ENCODE results near the gene MYO15A.

The MYO15A gene

GRCh38 chr17:18084256-18084655, 24.3 kb upstream of the MYO15A start:
- Histone ChIP-seq H3K27me3 (ENCODE audit: insufficient read depth, low read length) (no peaks in the 10 kb centered on the region), H2AFZ (ENCODE audit: low read depth, low read length) (no peak overlapping the region), H3K4me1 (ENCODE audit: insufficient read depth, low read length) (peaks cover 8% of the 10 kb centered on the region), H3K36me3 (ENCODE audit: insufficient read depth, low read length) (no peaks in the 10 kb centered on the region), H3K9me3 (ENCODE audit: low read length) (no peaks in the 10 kb centered on the region), H3K4me3 (ENCODE audit: low read length) (no peak overlapping the region)

DNA sequence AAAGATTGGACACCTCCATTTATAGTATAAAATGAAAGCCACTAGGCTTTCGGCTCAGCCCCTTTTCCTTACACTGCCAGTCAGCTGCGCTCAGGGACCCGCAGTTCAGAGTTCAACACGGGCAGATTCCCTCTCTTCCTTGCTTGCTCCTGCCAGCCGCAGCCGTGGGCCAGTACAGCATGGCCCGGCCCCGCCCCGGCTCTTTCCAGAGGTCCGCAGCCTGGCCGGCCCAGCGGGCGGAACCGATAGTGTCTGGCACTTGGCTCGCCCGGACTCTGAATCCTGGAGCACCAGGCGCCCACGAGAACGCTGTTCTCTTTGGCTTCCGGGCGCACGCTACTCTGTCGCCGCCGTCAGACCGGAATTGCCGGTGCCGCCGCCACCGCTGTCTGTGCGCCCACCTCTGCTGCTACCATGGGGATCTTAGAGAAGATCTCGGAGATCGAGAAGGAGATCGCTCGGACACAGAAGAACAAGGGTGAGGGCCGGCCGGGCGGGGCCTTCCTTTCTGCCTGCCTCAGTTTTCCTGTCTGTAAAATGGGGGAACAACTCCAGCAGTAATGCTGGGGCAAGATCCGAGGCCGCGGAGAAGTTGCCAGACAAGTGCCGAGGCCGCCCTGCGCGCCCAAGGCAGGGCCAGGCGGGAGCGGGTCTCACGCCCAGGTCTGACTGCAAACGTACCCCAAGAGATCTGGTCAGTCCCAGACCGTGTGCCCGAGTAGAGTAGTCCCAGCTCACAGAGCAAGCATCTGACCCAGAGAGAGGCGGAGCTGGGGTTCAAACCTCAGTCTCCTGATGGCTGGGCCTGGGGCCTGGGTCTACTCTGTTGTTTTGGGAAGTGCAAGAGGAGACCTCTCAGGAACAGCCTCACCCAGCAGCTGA, 20.7 kb upstream of the MYO15A start, which contains the start of gene DRG2:
Gene DRG2, plus strand, starts transcription at position 339 of the 882 bp plus-strand sequence. Its CDS starts 76 bp downstream, at position 415.
- Histone ChIP-seq H3K36me3 (ENCODE audit: insufficient read depth, low read length) (peaks cover 8% of the 10 kb centered on the region), H3K9me3 (ENCODE audit: low read length) (no peaks in the 10 kb centered on the region), H2AFZ (ENCODE audit: low read depth, low read length) (peak within 1 kb of the TSS; percentile 80), H3K4me1 (ENCODE audit: insufficient read depth, low read length) (peaks cover 8% of the 10 kb centered on the region), H3K27me3 (ENCODE audit: insufficient read depth, low read length) (no peaks in the 10 kb centered on the region), H3K4me3 (ENCODE audit: low read length) (peak within 1 kb of the TSS; percentile 82)

DNA sequence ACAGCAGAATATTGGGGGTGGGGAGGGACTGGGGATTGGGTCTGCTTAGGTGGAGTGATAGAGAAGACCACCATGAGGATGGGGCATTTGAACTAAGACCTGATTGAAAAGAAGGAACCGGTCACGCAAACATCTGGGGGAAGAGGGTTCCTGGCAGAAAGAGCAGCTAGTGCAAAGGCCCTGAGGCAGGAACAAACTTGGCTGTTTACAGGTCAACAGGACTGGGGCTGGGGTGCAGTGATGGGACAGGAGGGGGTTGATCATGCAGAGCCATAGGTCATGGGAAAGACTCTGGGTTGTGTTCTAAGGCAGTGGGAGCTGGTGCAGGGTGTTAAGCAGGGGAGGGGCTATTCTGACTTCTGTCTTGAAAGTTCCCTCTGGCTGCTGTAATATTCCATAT, 18.9 kb upstream of the MYO15A start:
- Histone ChIP-seq H3K4me3 (ENCODE audit: low read length) (no peak overlapping the region), H3K36me3 (ENCODE audit: insufficient read depth, low read length) (peaks cover 17% of the 10 kb centered on the region), H3K27me3 (ENCODE audit: insufficient read depth, low read length) (no peaks in the 10 kb centered on the region), H3K9me3 (ENCODE audit: low read length) (no peaks in the 10 kb centered on the region), H3K4me1 (ENCODE audit: insufficient read depth, low read length) (peaks cover 8% of the 10 kb centered on the region), H2AFZ (ENCODE audit: low read depth, low read length) (no peak overlapping the region)

GRCh38 chr17:18093616-18094408, 14.7 kb upstream of the MYO15A start:
- H3K9me3 ChIP-seq (ENCODE audit: low read length) = no peaks in the 10 kb centered on the region
- no peaks in the 10 kb centered on the region for H3K4me1 ChIP-seq (ENCODE audit: insufficient read depth, low read length)
- H3K36me3 ChIP-seq (ENCODE audit: insufficient read depth, low read length) = peaks cover 44% of the 10 kb centered on the region
- no peak overlapping the region for H2AFZ ChIP-seq (ENCODE audit: low read depth, low read length)
- H3K27me3 ChIP-seq (ENCODE audit: insufficient read depth, low read length) = no peaks in the 10 kb centered on the region
- no peak overlapping the region for H3K4me3 ChIP-seq (ENCODE audit: low read length)

DNA sequence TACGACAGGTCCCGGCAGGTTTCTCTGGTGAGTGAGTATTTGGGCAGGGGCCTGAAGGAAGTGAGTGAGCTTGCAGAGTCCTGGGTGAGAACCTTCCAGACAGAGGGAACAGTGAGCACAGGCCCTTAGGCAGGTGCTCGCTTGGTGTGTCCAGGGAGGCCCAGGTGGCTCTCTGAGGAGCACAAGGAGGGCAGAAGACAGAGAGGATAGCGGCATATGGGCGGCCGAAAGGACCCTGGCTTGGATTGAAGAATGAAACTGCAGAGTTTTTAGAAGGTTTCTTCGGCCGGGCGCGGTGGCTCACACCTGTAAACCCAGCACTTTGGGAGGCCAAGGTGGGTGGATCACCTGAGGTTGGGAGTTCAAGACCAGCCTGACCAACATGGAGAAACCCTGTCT, 14.1 kb upstream of the MYO15A start:
- Histone ChIP-seq H3K4me1 (ENCODE audit: insufficient read depth, low read length) (no peaks in the 10 kb centered on the region), H3K36me3 (ENCODE audit: insufficient read depth, low read length) (peaks cover 49% of the 10 kb centered on the region), H3K4me3 (ENCODE audit: low read length) (no peak overlapping the region)

DNA sequence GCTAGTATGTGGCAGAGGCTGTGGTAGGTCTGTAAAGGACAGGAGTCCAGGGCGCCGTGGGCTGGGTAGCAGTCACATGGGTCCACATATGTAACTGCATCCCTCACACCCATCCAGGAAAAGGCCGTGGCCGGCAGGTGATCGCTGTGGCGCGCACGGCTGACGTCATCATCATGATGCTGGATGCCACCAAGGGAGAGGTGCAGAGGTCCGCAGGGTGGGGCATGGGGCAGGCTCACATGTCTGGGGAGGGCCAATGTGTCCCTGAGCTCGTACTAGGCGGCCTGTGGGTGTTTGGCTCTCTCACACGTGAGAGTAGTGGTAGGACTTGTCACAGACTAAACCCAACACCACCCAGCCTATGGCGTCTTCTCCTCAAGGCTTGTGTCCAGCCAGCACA, 9.0 kb upstream of the MYO15A start:
- H3K9me3 ChIP-seq (ENCODE audit: low read length) = no peaks in the 10 kb centered on the region
- no peaks in the 10 kb centered on the region for H3K4me1 ChIP-seq (ENCODE audit: insufficient read depth, low read length)
- H3K4me3 ChIP-seq (ENCODE audit: low read length) = no peak overlapping the region
- H3K27me3 ChIP-seq (ENCODE audit: insufficient read depth, low read length) = no peaks in the 10 kb centered on the region
- H2AFZ ChIP-seq (ENCODE audit: low read depth, low read length) = no peak overlapping the region
- peaks cover 63% of the 10 kb centered on the region for H3K36me3 ChIP-seq (ENCODE audit: insufficient read depth, low read length)

More for the DNA sequence above, 14.1 kb upstream of the MYO15A start:
- H3K9me3 ChIP-seq (ENCODE audit: low read length) = no peaks in the 10 kb centered on the region
- no peak overlapping the region for H2AFZ ChIP-seq (ENCODE audit: low read depth, low read length)
- H3K27me3 ChIP-seq (ENCODE audit: insufficient read depth, low read length) = no peaks in the 10 kb centered on the region

DNA sequence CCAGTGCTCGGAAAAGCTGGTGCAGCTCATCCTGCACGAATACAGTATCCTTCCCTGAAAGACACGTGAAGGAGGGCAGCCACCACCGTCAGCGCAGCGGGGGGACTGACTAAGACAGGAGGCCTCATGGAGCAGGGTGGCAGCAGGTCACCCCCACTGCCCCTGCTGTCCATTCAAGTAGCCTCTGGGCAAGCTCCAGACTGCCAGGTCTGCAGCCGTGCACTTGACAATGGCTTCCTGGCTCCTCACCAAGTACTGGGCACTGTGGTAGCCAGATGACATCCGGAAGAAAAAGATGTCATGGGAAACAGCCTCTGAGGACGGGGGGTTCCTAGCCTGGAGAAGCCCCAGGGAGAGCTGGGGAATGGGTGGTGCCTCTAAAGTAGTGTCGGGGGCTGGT, 7.9 kb upstream of the MYO15A start:
- Histone ChIP-seq H2AFZ (ENCODE audit: low read depth, low read length) (no peak overlapping the region), H3K9me3 (ENCODE audit: low read length) (no peaks in the 10 kb centered on the region), H3K4me1 (ENCODE audit: insufficient read depth, low read length) (no peaks in the 10 kb centered on the region), H3K36me3 (ENCODE audit: insufficient read depth, low read length) (peaks cover 64% of the 10 kb centered on the region), H3K27me3 (ENCODE audit: insufficient read depth, low read length) (no peaks in the 10 kb centered on the region), H3K4me3 (ENCODE audit: low read length) (no peak overlapping the region)

GRCh38 chr17:18101828-18102227, 6.7 kb upstream of the MYO15A start:
- Histone ChIP-seq H3K4me1 (ENCODE audit: insufficient read depth, low read length) (no peaks in the 10 kb centered on the region), H3K36me3 (ENCODE audit: insufficient read depth, low read length) (peaks cover 58% of the 10 kb centered on the region), H3K27me3 (ENCODE audit: insufficient read depth, low read length) (no peaks in the 10 kb centered on the region), H3K9me3 (ENCODE audit: low read length) (no peaks in the 10 kb centered on the region), H2AFZ (ENCODE audit: low read depth, low read length) (no peak overlapping the region), H3K4me3 (ENCODE audit: low read length) (no peak overlapping the region)

DNA sequence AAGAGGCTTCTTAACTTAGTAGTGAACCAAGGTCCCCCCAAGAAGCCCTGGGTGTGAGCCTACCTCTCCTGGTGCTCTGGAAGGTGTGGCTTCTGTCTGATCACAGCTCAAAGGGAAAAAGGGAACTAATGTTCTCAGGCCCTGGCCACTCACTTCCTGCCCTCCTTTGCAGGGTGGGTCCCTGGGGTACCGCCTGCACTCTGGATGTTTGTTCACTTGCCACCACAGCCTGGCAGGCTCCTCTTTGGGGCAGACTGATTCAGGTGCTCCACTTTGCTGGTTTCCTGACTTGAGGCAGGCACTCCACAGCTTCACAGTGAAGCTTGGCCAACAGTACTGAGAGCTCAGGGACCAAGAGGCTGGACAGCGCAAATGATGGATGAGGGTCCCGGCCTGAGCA, 5.9 kb upstream of the MYO15A start:
- no peaks in the 10 kb centered on the region for H3K27me3 ChIP-seq (ENCODE audit: insufficient read depth, low read length)
- H3K4me3 ChIP-seq (ENCODE audit: low read length) = no peak overlapping the region
- H2AFZ ChIP-seq (ENCODE audit: low read depth, low read length) = no peak overlapping the region
- H3K9me3 ChIP-seq (ENCODE audit: low read length) = no peaks in the 10 kb centered on the region
- H3K36me3 ChIP-seq (ENCODE audit: insufficient read depth, low read length) = peaks cover 57% of the 10 kb centered on the region
- no peaks in the 10 kb centered on the region for H3K4me1 ChIP-seq (ENCODE audit: insufficient read depth, low read length)

DNA sequence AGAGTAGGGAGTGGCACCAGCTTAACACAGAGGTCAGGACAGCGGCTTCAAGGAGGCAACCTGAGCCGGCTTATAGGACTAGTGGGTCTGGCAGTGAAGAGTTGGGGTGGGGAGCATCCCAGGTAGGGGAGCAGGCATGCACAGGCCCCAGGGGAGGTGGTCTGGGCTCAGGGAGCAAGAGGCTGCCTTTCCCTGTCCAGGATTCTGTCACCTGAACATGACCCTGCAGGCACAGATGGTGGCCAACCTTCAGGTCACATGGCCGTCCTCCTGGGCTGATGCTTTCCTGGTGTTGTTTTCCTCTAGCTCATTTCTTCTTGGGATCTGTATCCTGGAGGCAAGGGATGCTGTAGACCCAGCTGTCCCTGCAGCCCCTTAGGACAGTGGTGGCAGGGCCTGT, 3.5 kb upstream of the MYO15A start:
- H3K4me3 ChIP-seq (ENCODE audit: low read length) = no peak overlapping the region
- no peaks in the 10 kb centered on the region for H3K9me3 ChIP-seq (ENCODE audit: low read length)
- peaks cover 37% of the 10 kb centered on the region for H3K36me3 ChIP-seq (ENCODE audit: insufficient read depth, low read length)
- no peaks in the 10 kb centered on the region for H3K27me3 ChIP-seq (ENCODE audit: insufficient read depth, low read length)
- peaks cover 19% of the 10 kb centered on the region for H3K4me1 ChIP-seq (ENCODE audit: insufficient read depth, low read length)
- H2AFZ ChIP-seq (ENCODE audit: low read depth, low read length) = no peak overlapping the region

DNA sequence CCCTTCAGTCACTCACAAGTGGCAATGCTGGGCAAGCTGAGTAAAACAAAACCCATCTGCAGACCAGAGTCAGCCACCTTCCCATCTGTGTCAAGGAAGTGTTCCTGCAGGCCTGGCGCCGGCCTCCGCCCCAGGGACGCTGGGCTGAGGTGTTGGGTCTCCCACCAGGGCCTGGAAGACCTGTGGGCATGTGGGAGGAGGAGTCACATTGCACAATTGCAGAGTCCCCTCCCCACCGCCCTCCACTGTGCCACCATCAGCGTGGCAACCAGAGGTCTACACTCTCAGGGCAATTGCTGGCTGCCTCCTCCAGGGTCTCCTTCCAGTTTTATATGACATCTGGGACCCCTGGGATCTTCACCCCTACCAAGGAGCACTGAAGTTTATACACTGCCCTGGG, 3.0 kb upstream of the MYO15A start:
- Histone ChIP-seq H3K36me3 (ENCODE audit: insufficient read depth, low read length) (peaks cover 31% of the 10 kb centered on the region), H3K27me3 (ENCODE audit: insufficient read depth, low read length) (no peaks in the 10 kb centered on the region), H3K4me3 (ENCODE audit: low read length) (no peak overlapping the region), H2AFZ (ENCODE audit: low read depth, low read length) (no peak overlapping the region), H3K9me3 (ENCODE audit: low read length) (no peaks in the 10 kb centered on the region), H3K4me1 (ENCODE audit: insufficient read depth, low read length) (peaks cover 23% of the 10 kb centered on the region)

- Histone ChIP-seq H3K9me3 (ENCODE audit: low read length) (no peaks in the 10 kb centered on the region), H2AFZ (ENCODE audit: low read depth, low read length) (no peak overlapping the region), H3K4me1 (ENCODE audit: insufficient read depth, low read length) (peaks cover 23% of the 10 kb centered on the region), H3K36me3 (ENCODE audit: insufficient read depth, low read length) (peaks cover 28% of the 10 kb centered on the region), H3K4me3 (ENCODE audit: low read length) (no peak overlapping the region), H3K27me3 (ENCODE audit: insufficient read depth, low read length) (no peaks in the 10 kb centered on the region)
Measured at GRCh38 chr17:18106211-18106610, 2.3 kb upstream of the MYO15A start.

- no peak overlapping the region for H2AFZ ChIP-seq (ENCODE audit: low read depth, low read length)
- H3K36me3 ChIP-seq (ENCODE audit: insufficient read depth, low read length) = peaks cover 19% of the 10 kb centered on the region
- peaks cover 26% of the 10 kb centered on the region for H3K4me1 ChIP-seq (ENCODE audit: insufficient read depth, low read length)
- no peak overlapping the region for H3K4me3 ChIP-seq (ENCODE audit: low read length)
- no peaks in the 10 kb centered on the region for H3K9me3 ChIP-seq (ENCODE audit: low read length)
- no peaks in the 10 kb centered on the region for H3K27me3 ChIP-seq (ENCODE audit: insufficient read depth, low read length)
Measured at GRCh38 chr17:18107061-18107790, 1.3 kb upstream of the MYO15A start.

Measured in neuron (in vitro differentiated cells).